Measurements from ENCODE around the gene ZNF605. TPM values are rescaled to one million over a fixed set of nuclear protein-coding genes. Genes with fewer than 3 reads are reported as not detected.

Gene ZNF605
- total and polyA plus RNA-seq, 9 of the 15 experiments (the other 6 are each of a cell fraction or from before 2014, with no cell fraction given) = 0.45 to 1.1 (median 0.68) TPM

- TF ChIP-seq PTBP1 (IDR thresholded peaks at IDR 0.05; ENCODE audit: low read depth, low read length) = no peak
- peak; percentile 43; the same call in 1 of the 2 replicates for TF ChIP-seq ZFX (CRISPR knock-in tag; IDR thresholded peaks at IDR 0.05)
- TF ChIP-seq, protein P1, sequence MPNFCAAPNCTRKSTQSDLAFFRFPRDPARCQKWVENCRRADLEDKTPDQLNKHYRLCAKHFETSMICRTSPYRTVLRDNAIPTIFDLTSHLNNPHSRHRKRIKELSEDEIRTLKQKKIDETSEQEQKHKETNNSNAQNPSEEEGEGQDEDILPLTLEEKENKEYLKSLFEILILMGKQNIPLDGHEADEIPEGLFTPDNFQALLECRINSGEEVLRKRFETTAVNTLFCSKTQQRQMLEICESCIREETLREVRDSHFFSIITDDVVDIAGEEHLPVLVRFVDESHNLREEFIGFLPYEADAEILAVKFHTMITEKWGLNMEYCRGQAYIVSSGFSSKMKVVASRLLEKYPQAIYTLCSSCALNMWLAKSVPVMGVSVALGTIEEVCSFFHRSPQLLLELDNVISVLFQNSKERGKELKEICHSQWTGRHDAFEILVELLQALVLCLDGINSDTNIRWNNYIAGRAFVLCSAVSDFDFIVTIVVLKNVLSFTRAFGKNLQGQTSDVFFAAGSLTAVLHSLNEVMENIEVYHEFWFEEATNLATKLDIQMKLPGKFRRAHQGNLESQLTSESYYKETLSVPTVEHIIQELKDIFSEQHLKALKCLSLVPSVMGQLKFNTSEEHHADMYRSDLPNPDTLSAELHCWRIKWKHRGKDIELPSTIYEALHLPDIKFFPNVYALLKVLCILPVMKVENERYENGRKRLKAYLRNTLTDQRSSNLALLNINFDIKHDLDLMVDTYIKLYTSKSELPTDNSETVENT (CRISPR knock-in tag; IDR thresholded peaks at IDR 0.05) = no peak
- peak; percentile 5 for TF ChIP-seq RBM25 (IDR thresholded peaks at IDR 0.05; ENCODE audit: low read depth, low read length, severe bottlenecking)
- no peak for TF ChIP-seq STAT5A (IDR thresholded peaks at IDR 0.05; ENCODE audit: borderline replicate concordance, low read length)
Measured at GRCh38 chr12:132886529-132887477, 69.3 kb downstream of the ZNF605 start (continued).

GRCh38 chr12:132881818-132882217 is 74.3 kb downstream of the ZNF605 start:
- no peaks in the 10 kb centered on the region for H3K9me1 ChIP-seq (ENCODE audit: control insufficient read depth, insufficient read depth, low read length)
- H3K4me3 ChIP-seq = no peak overlapping the region
- 93% methylated on average over 7 of the region's 7 CpGs for WGBS (ENCODE audit: insufficient coverage, low coverage, missing lambda C conversion rate)
- peaks cover 14% of the 10 kb centered on the region; the same call in 2 of the 3 replicates for H3K36me3 ChIP-seq (ENCODE audit: control insufficient read depth, insufficient read depth, low read length)
- FAIRE-seq = no peak
- POLR2A ChIA-PET = no interaction called here
- intact Hi-C loops (cut with micrococcal nuclease) (no loop called here), in situ Hi-C loops (cut with MboI) (no loop called here)
- CTCF ChIA-PET (ENCODE audit: low intra/inter-chr PET ratio) = no interaction called here
- peaks cover under 1 to 2% of the 10 kb centered on the region in 2 experiments; a peak in 2 of 5 replicates for H3K4me1 ChIP-seq (replicated peaks in 1 of 2; ENCODE audit: control insufficient read depth in 2 of 2, insufficient read depth in 2 of 2, low read length in 2 of 2)
- H4K20me1 ChIP-seq (replicated peaks; ENCODE audit: control insufficient read depth, insufficient read depth, low read length) = no peaks in the 10 kb centered on the region
- no peak overlapping the region for H2AFZ ChIP-seq (ENCODE audit: low read depth, low read length)
- ATAC-seq = no peak
- no peak overlapping the region for H3K9ac ChIP-seq (ENCODE audit: insufficient read depth in 1 of 2, low read depth in 2 of 2, low read length in 2 of 2)
- H3K27ac ChIP-seq (ENCODE audit: extremely low read depth, low read depth, low read length) = no peak overlapping the region
- no peak overlapping the region for H3K4me2 ChIP-seq (ENCODE audit: insufficient read depth, low read length)
- H3K27me3 ChIP-seq (ENCODE audit: control insufficient read depth in 2 of 2, insufficient read depth in 2 of 2, low read length in 2 of 2) = no peaks in the 10 kb centered on the region
- DNase-seq (ENCODE audit: extremely low read depth in 1 of 4, low spot score in 3 of 4) = no peak
- BruUV-seq (replicated peaks) = no TSS peak
- H3K9me3 ChIP-seq (replicated peaks; ENCODE audit: control insufficient read depth, insufficient read depth, low read depth, low read length) = no peaks in the 10 kb centered on the region; the same call in 1 of the 2 replicates
- peaks cover 3% of the 10 kb centered on the region; the same call in 1 of the 3 replicates for H3K79me2 ChIP-seq (ENCODE audit: control insufficient read depth, insufficient read depth, low read length)
- TF ChIP-seq NRF1 (conservative IDR thresholded peaks at IDR 0.05 in 1 of 2, IDR thresholded peaks at IDR 0.05 in 1 of 2) (no peak), CBX8 (IDR thresholded peaks at IDR 0.05; ENCODE audit: borderline replicate concordance, extremely low read depth, low read depth, low read length, poor library complexity, severe bottlenecking) (no peak), PHF8 (IDR thresholded peaks at IDR 0.05; ENCODE audit: borderline replicate concordance, low read length) (no peak), ZKSCAN3 (CRISPR knock-in tag; IDR thresholded peaks at IDR 0.05) (no peak), ZSCAN29 (IDR thresholded peaks at IDR 0.05) (no peak), RCOR1 (IDR thresholded peaks at IDR 0.05; ENCODE audit: borderline replicate concordance in 1 of 2, low read depth in 2 of 2, low read length in 2 of 2) (no peak)
- TF ChIP-seq, protein P2, sequence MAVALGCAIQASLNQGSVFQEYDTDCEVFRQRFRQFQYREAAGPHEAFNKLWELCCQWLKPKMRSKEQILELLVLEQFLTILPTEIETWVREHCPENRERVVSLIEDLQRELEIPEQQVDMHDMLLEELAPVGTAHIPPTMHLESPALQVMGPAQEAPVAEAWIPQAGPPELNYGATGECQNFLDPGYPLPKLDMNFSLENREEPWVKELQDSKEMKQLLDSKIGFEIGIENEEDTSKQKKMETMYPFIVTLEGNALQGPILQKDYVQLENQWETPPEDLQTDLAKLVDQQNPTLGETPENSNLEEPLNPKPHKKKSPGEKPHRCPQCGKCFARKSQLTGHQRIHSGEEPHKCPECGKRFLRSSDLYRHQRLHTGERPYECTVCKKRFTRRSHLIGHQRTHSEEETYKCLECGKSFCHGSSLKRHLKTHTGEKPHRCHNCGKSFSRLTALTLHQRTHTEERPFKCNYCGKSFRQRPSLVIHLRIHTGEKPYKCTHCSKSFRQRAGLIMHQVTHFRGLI (CRISPR knock-in tag; IDR thresholded peaks at IDR 0.05) = no peak
- TF ChIP-seq, protein P3, sequence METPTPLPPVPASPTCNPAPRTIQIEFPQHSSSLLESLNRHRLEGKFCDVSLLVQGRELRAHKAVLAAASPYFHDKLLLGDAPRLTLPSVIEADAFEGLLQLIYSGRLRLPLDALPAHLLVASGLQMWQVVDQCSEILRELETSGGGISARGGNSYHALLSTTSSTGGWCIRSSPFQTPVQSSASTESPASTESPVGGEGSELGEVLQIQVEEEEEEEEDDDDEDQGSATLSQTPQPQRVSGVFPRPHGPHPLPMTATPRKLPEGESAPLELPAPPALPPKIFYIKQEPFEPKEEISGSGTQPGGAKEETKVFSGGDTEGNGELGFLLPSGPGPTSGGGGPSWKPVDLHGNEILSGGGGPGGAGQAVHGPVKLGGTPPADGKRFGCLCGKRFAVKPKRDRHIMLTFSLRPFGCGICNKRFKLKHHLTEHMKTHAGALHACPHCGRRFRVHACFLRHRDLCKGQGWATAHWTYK (CRISPR knock-in tag; IDR thresholded peaks at IDR 0.05) = no peak
